ENCODE measurements around the gene TFCP2L1. TPM values are rescaled to one million over a fixed set of nuclear protein-coding genes. Genes with fewer than 3 reads are reported as not detected.
A peak's percentile ranks its signal among the peaks of the same experiment; 100 is the strongest.

Gene TFCP2L1
- total and polyA plus RNA-seq, 5 experiments from 2014 or later = 0.53 TPM; not detected in 4

DNA sequence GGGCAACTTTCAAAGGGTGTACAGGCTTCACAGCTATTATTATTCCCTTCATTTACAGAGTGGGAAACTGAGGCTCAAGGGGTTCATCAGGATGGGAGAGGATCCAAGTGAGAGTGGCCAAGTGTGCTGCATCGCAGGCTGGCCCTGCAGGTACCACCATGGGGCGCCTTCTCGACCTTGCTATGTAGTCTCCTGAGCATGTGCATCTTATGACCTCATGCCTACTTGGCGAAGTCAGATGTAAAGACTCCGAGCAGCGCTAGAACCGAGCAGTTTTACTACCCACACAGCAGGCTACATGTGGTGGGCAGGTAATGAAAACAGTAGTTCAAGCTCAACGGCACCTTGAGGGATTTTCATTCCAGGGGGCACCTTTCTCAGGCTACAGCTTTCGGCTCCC, 42.0 kb downstream of the TFCP2L1 start:
- H3K4me1 Mint-ChIP-seq = peaks cover 0 to 2% (median 0%) of the 10 kb centered on the region in 4 donors
- H3K4me3 Mint-ChIP-seq = no peak overlapping the region
- H3K27ac Mint-ChIP-seq = no peak overlapping the region
- DNase-seq (no peak), ATAC-seq (no peak)
- no peaks in the 10 kb centered on the region for H3K9me3 Mint-ChIP-seq
- no peaks in the 10 kb centered on the region for H3K27me3 Mint-ChIP-seq
- POLR2A ChIA-PET = no interaction called here
- H3K36me3 Mint-ChIP-seq = no peaks in the 10 kb centered on the region

DNA sequence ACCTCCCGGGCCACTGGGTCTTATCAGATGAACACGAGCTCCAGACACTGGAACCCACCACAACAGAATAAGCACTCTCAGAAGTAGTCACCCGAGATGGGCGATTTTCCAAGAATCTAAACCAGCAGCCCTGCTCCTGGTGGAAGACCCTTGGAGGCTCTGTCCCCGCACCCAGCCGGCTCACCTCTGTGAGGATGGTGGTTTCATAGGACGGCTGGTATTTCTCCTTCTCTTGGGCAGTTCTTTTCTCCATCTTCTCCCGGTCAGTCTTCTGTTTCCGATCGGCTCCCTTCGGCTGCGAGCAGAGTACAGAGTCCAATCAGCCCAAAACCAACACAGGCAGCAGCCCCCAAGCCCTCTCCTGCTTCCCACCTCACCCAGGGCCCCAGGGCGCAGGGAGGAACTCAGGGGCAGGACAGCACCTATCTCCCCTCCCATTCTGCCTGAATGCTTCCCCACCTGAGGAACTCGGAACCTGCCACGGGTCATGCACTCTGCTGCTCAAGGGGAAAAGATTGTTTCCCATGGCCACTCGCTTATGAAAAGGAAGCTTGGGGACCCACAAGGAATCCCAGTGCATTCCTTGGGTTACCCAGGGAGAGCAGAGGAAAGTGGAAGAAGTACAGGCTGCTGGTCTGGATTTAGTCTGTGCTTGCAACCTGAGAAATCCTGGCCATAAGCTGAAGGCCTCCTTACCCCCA, 42.7 kb downstream of the TFCP2L1 start:
- POLR2A ChIA-PET = no interaction called here
- Mint-ChIP-seq H3K4me1 (peaks cover 0 to 2% (median 0%) of the 10 kb centered on the region in 4 donors), H3K27me3 (no peaks in the 10 kb centered on the region), H3K9me3 (no peaks in the 10 kb centered on the region), H3K36me3 (no peaks in the 10 kb centered on the region), H3K27ac (no peak overlapping the region), H3K4me3 (no peak overlapping the region)
- DNase-seq (no peak), ATAC-seq (no peak)

DNA sequence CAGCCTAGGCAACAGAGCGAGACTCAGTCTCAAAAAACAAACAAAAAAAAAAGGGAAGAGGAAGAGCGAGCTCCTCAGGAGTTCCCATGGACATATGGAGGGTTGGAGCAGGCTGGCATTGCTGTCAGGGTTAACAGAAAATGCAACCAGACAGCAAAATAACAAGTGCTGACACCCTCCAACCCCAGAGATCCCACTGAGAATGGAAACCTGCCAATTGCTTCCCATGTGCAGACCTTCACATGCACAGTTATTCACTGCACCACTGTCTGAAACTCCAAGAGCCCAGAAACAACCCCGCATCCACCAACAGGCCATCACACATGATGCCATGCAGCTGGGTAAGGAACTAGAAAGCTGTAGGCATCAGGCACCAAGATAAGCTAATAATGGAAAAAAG, 43.5 kb downstream of the TFCP2L1 start:
- no peak overlapping the region for H3K4me3 Mint-ChIP-seq
- DNase-seq = no peak
- POLR2A ChIA-PET = no interaction called here
- no peaks in the 10 kb centered on the region for H3K9me3 Mint-ChIP-seq
- H3K36me3 Mint-ChIP-seq = no peaks in the 10 kb centered on the region
- peaks cover 0 to 2% (median 0%) of the 10 kb centered on the region in 4 donors for H3K4me1 Mint-ChIP-seq
- no peak overlapping the region for H3K27ac Mint-ChIP-seq
- ATAC-seq = no peak
- H3K27me3 Mint-ChIP-seq = peaks cover 0 to 7% (median 3%) of the 10 kb centered on the region in 5 donors

- H3K27ac Mint-ChIP-seq = no peak overlapping the region
- peaks cover 0 to 2% (median 0%) of the 10 kb centered on the region in 4 donors for H3K4me1 Mint-ChIP-seq
- H3K4me3 Mint-ChIP-seq = no peak overlapping the region
- no peak for DNase-seq
- POLR2A ChIA-PET = no interaction called here
- ATAC-seq = no peak
- no peaks in the 10 kb centered on the region for H3K9me3 Mint-ChIP-seq
- peaks cover 0 to 10% (median 6%) of the 10 kb centered on the region in 5 donors for H3K27me3 Mint-ChIP-seq
- H3K36me3 Mint-ChIP-seq = no peaks in the 10 kb centered on the region
Measured at GRCh38 chr2:121240436-121240835, 44.6 kb downstream of the TFCP2L1 start.

GRCh38 chr2:121239969-121240368, 45.0 kb downstream of the TFCP2L1 start:
- DNase-seq (no peak), ATAC-seq (no peak)
- no peaks in the 10 kb centered on the region for H3K9me3 Mint-ChIP-seq
- POLR2A ChIA-PET = no interaction called here
- peaks cover 0 to 10% (median 6%) of the 10 kb centered on the region in 5 donors for H3K27me3 Mint-ChIP-seq
- H3K4me1 Mint-ChIP-seq = peaks cover 0 to 2% (median 0%) of the 10 kb centered on the region in 4 donors
- no peak overlapping the region for H3K27ac Mint-ChIP-seq
- no peaks in the 10 kb centered on the region for H3K36me3 Mint-ChIP-seq
- H3K4me3 Mint-ChIP-seq = no peak overlapping the region

GRCh38 chr2:121239471-121239870, 45.5 kb downstream of the TFCP2L1 start:
- no peak for DNase-seq
- POLR2A ChIA-PET = no interaction called here
- peaks cover 0 to 10% (median 6%) of the 10 kb centered on the region in 5 donors for H3K27me3 Mint-ChIP-seq
- H3K9me3 Mint-ChIP-seq = no peaks in the 10 kb centered on the region
- H3K4me1 Mint-ChIP-seq = peaks cover 0 to 2% (median 0%) of the 10 kb centered on the region in 4 donors
- ATAC-seq = no peak
- no peaks in the 10 kb centered on the region for H3K36me3 Mint-ChIP-seq
- H3K27ac Mint-ChIP-seq = no peak overlapping the region
- H3K4me3 Mint-ChIP-seq = no peak overlapping the region

GRCh38 chr2:121238828-121239227, 46.2 kb downstream of the TFCP2L1 start:
- H3K4me3 Mint-ChIP-seq = no peak overlapping the region
- H3K27me3 Mint-ChIP-seq = peaks cover 0 to 10% (median 6%) of the 10 kb centered on the region in 5 donors
- no peaks in the 10 kb centered on the region for H3K9me3 Mint-ChIP-seq
- peaks cover 0 to 2% (median 0%) of the 10 kb centered on the region in 4 donors for H3K4me1 Mint-ChIP-seq
- DNase-seq (no peak), ATAC-seq (no peak)
- no peaks in the 10 kb centered on the region for H3K36me3 Mint-ChIP-seq
- POLR2A ChIA-PET = no interaction called here
- H3K27ac Mint-ChIP-seq = no peak overlapping the region

DNA sequence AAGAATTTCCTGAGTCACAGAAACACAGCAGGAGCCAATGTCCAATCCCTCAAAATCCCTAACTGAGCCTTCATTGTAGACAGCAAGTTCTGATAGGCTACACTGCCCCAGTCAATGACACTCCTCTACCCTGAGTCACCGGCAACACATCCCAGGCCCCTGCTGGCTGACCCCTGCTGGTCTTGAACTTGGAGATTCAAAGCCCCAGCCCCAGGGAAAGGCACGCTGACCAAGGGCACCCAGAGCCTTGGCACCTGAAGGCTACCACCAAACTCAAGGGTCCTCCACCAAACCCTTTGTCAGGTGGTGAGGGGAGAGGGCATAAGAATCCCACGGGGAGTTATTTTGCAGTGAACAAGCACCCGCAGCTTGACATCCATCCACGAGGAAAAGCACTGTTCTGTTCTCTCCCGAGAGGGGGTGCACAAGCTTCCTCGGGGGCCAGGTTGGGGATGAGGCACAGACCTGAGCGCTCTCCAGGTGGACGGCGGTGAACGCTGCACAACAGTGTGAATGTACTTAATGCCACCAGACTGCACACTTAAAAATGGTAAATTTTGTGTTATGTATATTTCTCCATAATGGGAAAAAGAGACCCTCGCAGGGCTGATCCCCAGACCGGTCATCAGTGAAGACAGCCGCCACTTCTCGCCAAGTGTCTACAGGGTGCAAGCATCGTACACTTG, 46.9 kb downstream of the TFCP2L1 start:
- no peak for ATAC-seq
- Mint-ChIP-seq H3K27me3 (peaks cover 0 to 10% (median 6%) of the 10 kb centered on the region in 5 donors), H3K4me1 (peaks cover 0 to 2% (median 0%) of the 10 kb centered on the region in 4 donors), H3K27ac (no peak overlapping the region), H3K9me3 (no peaks in the 10 kb centered on the region), H3K36me3 (no peaks in the 10 kb centered on the region), H3K4me3 (no peak overlapping the region)
- no peak for DNase-seq
- POLR2A ChIA-PET = no interaction called here

- Mint-ChIP-seq H3K4me1 (peaks cover 0 to 2% (median 0%) of the 10 kb centered on the region in 4 donors), H3K9me3 (no peaks in the 10 kb centered on the region), H3K36me3 (no peaks in the 10 kb centered on the region), H3K27ac (no peak overlapping the region), H3K27me3 (peaks cover 0 to 10% (median 6%) of the 10 kb centered on the region in 5 donors), H3K4me3 (no peak overlapping the region)
- DNase-seq (no peak), ATAC-seq (no peak)
- POLR2A ChIA-PET = no interaction called here
Measured at GRCh38 chr2:121237336-121237979, 47.5 kb downstream of the TFCP2L1 start.

GRCh38 chr2:121236650-121237180, 48.3 kb downstream of the TFCP2L1 start:
- peaks cover 0 to 2% (median 0%) of the 10 kb centered on the region in 4 donors for H3K4me1 Mint-ChIP-seq

DNA sequence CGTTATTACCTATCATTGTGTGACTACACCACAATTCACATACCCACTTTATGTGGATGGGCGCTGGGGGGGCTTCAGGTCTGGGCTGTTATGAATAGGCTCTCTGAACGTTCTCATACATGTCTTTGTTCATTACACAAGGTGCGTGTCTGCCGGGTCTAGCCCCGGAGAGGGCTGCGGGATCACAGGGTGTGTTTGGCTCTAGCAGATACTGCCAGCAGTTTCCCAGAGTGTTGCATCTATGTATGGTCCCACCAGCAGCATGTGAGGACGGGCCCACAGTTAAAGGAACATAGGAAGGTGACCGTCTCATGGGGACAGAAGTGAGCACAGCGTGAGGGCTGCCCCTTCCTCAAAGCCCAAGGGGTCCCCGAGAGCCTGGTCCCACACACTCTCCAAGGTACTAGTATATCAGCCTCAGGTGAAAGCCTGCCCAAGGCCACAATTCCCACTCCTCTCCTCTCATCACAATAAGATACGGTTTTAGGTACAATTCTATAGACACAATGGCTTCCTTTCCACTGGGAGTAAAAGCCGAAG, 48.8 kb downstream of the TFCP2L1 start:
- POLR2A ChIA-PET = no interaction called here
- no peaks in the 10 kb centered on the region for H3K9me3 Mint-ChIP-seq
- H3K4me1 Mint-ChIP-seq = peaks cover 0 to 2% (median 0%) of the 10 kb centered on the region in 4 donors
- DNase-seq (no peak), ATAC-seq (no peak)
- H3K36me3 Mint-ChIP-seq = no peaks in the 10 kb centered on the region
- H3K4me3 Mint-ChIP-seq = no peak overlapping the region
- peaks cover 0 to 10% (median 6%) of the 10 kb centered on the region in 5 donors for H3K27me3 Mint-ChIP-seq
- H3K27ac Mint-ChIP-seq = peak overlapping the region in 1 of 10 donors; percentile 9

More at GRCh38 chr2:121236650-121237180, 48.3 kb downstream of the TFCP2L1 start:
- no peak for DNase-seq
- no peak for ATAC-seq
- H3K9me3 Mint-ChIP-seq = no peaks in the 10 kb centered on the region
- POLR2A ChIA-PET = no interaction called here
- H3K27me3 Mint-ChIP-seq = peaks cover 0 to 10% (median 6%) of the 10 kb centered on the region in 5 donors
- no peak overlapping the region for H3K4me3 Mint-ChIP-seq
- peak overlapping the region in 1 of 10 donors; percentile 9 for H3K27ac Mint-ChIP-seq
- H3K36me3 Mint-ChIP-seq = no peaks in the 10 kb centered on the region

DNA sequence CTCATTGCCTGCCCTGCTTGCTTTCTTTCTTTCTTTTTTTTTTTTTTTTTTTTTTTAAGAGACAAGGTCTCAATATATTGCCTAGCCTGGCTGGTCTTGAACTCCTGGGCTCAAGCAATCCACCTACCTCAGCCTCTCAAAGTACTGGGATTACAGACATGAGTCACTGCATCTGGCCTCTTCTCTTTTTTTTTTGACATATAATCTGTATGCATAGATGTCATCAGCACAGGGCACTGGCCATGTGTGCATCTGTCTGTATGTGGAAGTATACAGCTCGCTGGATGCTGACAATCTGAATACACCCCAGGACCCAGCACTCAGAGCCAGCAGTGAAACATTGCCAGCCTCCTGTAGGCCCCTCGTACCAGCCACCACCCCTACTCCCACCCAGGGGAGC, 49.5 kb downstream of the TFCP2L1 start:
- ATAC-seq = no peak
- no peak overlapping the region for H3K27ac Mint-ChIP-seq

DNA sequence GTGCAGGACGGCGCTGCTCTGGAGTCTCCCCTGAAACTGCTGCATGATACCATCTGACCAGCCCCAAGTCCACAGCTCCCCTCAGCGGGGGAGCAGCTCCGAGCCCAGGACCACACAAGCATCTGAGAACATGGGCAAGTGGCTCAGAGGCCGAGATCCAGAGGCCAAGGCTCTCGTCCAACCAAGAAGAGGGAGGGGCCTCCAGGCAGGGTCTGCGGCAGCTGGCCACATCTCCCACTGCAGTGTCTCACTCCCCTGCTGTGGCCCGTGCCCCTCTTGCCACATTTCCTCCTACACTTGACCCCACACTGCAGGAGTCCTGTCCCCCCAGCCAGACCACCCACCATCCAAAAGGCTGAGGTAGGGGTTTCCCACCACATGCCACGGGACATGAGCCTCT, 50.2 kb downstream of the TFCP2L1 start:
- Mint-ChIP-seq H3K9me3 (no peaks in the 10 kb centered on the region), H3K4me3 (no peak overlapping the region), H3K27ac (no peak overlapping the region), H3K36me3 (no peaks in the 10 kb centered on the region), H3K4me1 (no peaks in the 10 kb centered on the region), H3K27me3 (peaks cover 0 to 10% (median 6%) of the 10 kb centered on the region in 5 donors)
- no peak for DNase-seq
- POLR2A ChIA-PET = no interaction called here
- ATAC-seq = no peak

More for the DNA sequence above, 49.5 kb downstream of the TFCP2L1 start:
- DNase-seq = no peak
- no peaks in the 10 kb centered on the region for H3K9me3 Mint-ChIP-seq
- no peaks in the 10 kb centered on the region for H3K4me1 Mint-ChIP-seq
- H3K36me3 Mint-ChIP-seq = no peaks in the 10 kb centered on the region
- H3K27me3 Mint-ChIP-seq = peaks cover 0 to 10% (median 6%) of the 10 kb centered on the region in 5 donors
- POLR2A ChIA-PET = no interaction called here
- H3K4me3 Mint-ChIP-seq = no peak overlapping the region
